CD14-positive monocyte (primary cell): ENCODE data around the gene RPA3. TPM values are rescaled to one million over a fixed set of nuclear protein-coding genes. Genes with fewer than 3 reads are reported as not detected.

Source experiments
- DNase-seq, 3 donors: peaks; one replicate each; pipeline ENCODE4 v3.0.0-alpha.2; 2011 to 2022
- H2AFZ ChIP-seq: 2 replicates; pipeline ENCODE4 v1.6.0; 2012; ENCODE audit warnings: mild to moderate bottlenecking, low read depth, low read length, inconsistent platforms; ENCODE audit not compliant: insufficient read depth, poor library complexity, severe bottlenecking
- H3K27ac ChIP-seq, 2 donors: 1 replicate in 1 of 2; 2 replicates in 1 of 2; pipeline ENCODE4 v1.5.1; 2012 to 2013; ENCODE audit warnings: low read length in 2 of 2, control low read depth in 1 of 2, inconsistent platforms in 1 of 2, low read depth in 1 of 2, mild to moderate bottlenecking in 1 of 2
- H3K27me3 ChIP-seq, 2 donors: one replicate each; pipeline versions ENCODE4 v1.6.0 to v1.6.1; 2011 to 2013; ENCODE audit warnings: low read length in 2 of 2; ENCODE audit not compliant: control insufficient read depth in 2 of 2, insufficient read depth in 2 of 2
- H3K36me3 ChIP-seq, 2 donors: replicated peaks in 1 of 2; 1 replicate in 1 of 2; 2 replicates in 1 of 2; pipeline versions ENCODE4 v1.5.1 to v1.6.1; 2012 to 2013; ENCODE audit warnings: low read length in 2 of 2, control low read depth in 1 of 2, inconsistent platforms in 1 of 2, mild to moderate bottlenecking in 1 of 2; ENCODE audit not compliant: insufficient read depth in 2 of 2, control insufficient read depth in 1 of 2
- H3K4me1 ChIP-seq, 2 donors: 1 replicate in 1 of 2; 2 replicates in 1 of 2; pipeline versions ENCODE4 v1.5.1 to v1.6.1; 2012 to 2013; ENCODE audit warnings: low read length in 2 of 2, control low read depth in 1 of 2, inconsistent platforms in 1 of 2, mild to moderate bottlenecking in 1 of 2, moderate library complexity in 1 of 2; ENCODE audit not compliant: insufficient read depth in 2 of 2, control insufficient read depth in 1 of 2
- H3K4me2 ChIP-seq: replicated peaks from 2 replicates; pipeline ENCODE3; 2012; ENCODE audit warnings: low read length, moderate library complexity, mild to moderate bottlenecking; ENCODE audit not compliant: poor library complexity, severe bottlenecking; ENCODE audit errors: extremely low read depth
- H3K4me3 ChIP-seq, 3 experiments: fragments of 200-600 bp in 1 of 3; sonication (generic) in 1 of 3; replicated peaks in 1 of 3; 1 replicate in 2 of 3; 2 replicates in 1 of 3; pipeline ENCODE4 v1.5.1; 2011 to 2013; ENCODE audit warnings: low read length in 3 of 3, mild to moderate bottlenecking in 3 of 3, control low read depth in 2 of 3, low read depth in 2 of 3, inconsistent platforms in 1 of 3, moderate library complexity in 1 of 3
- H3K79me2 ChIP-seq: 2 replicates; pipeline ENCODE4 v1.6.0; 2012; ENCODE audit warnings: mild to moderate bottlenecking, control low read depth, inconsistent platforms, low read length, moderate library complexity; ENCODE audit not compliant: insufficient read depth
- H3K9ac ChIP-seq: 2 replicates; pipeline ENCODE4 v1.6.0; 2017; ENCODE audit warnings: low read length, mild to moderate bottlenecking; ENCODE audit not compliant: insufficient read depth, poor library complexity, severe bottlenecking
- H3K9me3 ChIP-seq, 2 donors: replicated peaks in 1 of 2; 1 replicate in 1 of 2; 2 replicates in 1 of 2; pipeline versions ENCODE4 v1.5.1 to v1.6.1; 2012 to 2013; ENCODE audit warnings: low read length in 2 of 2, control low read depth in 1 of 2; ENCODE audit not compliant: control insufficient read depth in 1 of 2, insufficient read depth in 1 of 2
- H4K20me1 ChIP-seq: 2 replicates; pipeline ENCODE4 v1.6.0; 2012; ENCODE audit warnings: mild to moderate bottlenecking, low read length, control low read depth, moderate library complexity; ENCODE audit not compliant: insufficient read depth
- H3K27ac Mint-ChIP-seq, 7 donors: one replicate each; pipeline ENCODE4 v1.8.0; 2020; ENCODE audit warnings: mild to moderate bottlenecking in 7 of 7, mixed read lengths in 7 of 7, moderate library complexity in 6 of 7, inconsistent platforms in 2 of 7
- H3K27me3 Mint-ChIP-seq, 3 donors: one replicate each; pipeline ENCODE4 v1.8.0; 2021 to 2022; ENCODE audit warnings: low read depth in 3 of 3, mild to moderate bottlenecking in 3 of 3, mixed read lengths in 3 of 3, moderate library complexity in 3 of 3, inconsistent platforms in 1 of 3
- H3K36me3 Mint-ChIP-seq, 2 donors: one replicate each; pipeline ENCODE4 v1.8.0; 2020; ENCODE audit warnings: mixed read lengths in 2 of 2, inconsistent platforms in 1 of 2, mild to moderate bottlenecking in 1 of 2
- H3K4me1 Mint-ChIP-seq: one replicate; pipeline ENCODE4 v1.8.0; 2020; ENCODE audit warnings: mild to moderate bottlenecking, mixed read lengths
- H3K4me3 Mint-ChIP-seq, 2 donors: one replicate each; pipeline ENCODE4 v1.8.0; 2020; ENCODE audit warnings: mild to moderate bottlenecking in 2 of 2, mixed read lengths in 2 of 2, moderate library complexity in 1 of 2
- H3K9me3 Mint-ChIP-seq, 7 donors: one replicate each; pipeline ENCODE4 v1.8.0; 2020 to 2022; ENCODE audit warnings: mixed read lengths in 7 of 7, mild to moderate bottlenecking in 6 of 7, moderate library complexity in 6 of 7, inconsistent platforms in 2 of 7
- CTCF ChIP-seq: fragments of 200-600 bp; IDR thresholded peaks from one replicate; pipeline ENCODE4 v1.8.0; 2022; ENCODE audit warnings: antibody characterized with exemption, mild to moderate bottlenecking
- WGBS: methylation state at CpG from one replicate; pipeline ENCODE4 v1.1.5; 2013; ENCODE audit warnings: missing lambda C conversion rate; ENCODE audit not compliant: insufficient coverage; 5-methylcytosine and 5-hydroxymethylcytosine counted together
- intact Hi-C, 2 donors: fragments of 100-400 bp; cut with micrococcal nuclease; formaldehyde crosslinking; loops; one replicate each; pipeline versions ENCODE4 v1.15.0 to v1.15.1; 2023
- polyA plus RNA-seq, 3 donors: library from polyadenylated mRNA; depleted of rRNA in 1 of 3; unstranded in 2 of 3; stranded (reverse) in 1 of 3; fragments of 300-500 nt in 2 of 3; fragments of >200 nt in 1 of 3; fragmentation: Illumina TruSeq in 2 of 3; gene quantifications; 1 replicate in 2 of 3; 2 replicates in 1 of 3; pipeline ENCODE4 v1.2.3, GENCODE V29; 2012 to 2021

The RPA3 gene
- polyA plus RNA-seq, 3 donors, result 6.2 to 50.5 (median 44.7) TPM

- intact Hi-C loops, result no loop called here
- Mint-ChIP-seq H3K36me3 (peaks cover 0 to 4% of the 10 kb centered on the region in 2 donors), H3K4me1 (peaks cover 10% of the 10 kb centered on the region), H3K27me3 (peaks cover 0 to 2% (median 0%) of the 10 kb centered on the region in 3 donors), H3K9me3 (peaks cover 0 to 1% (median 0%) of the 10 kb centered on the region in 7 donors), H3K27ac (no peak overlapping the region), H3K4me3 (no peak overlapping the region)
- no peaks in the 10 kb centered on the region for H4K20me1 ChIP-seq
- H3K4me2 ChIP-seq, result no peak overlapping the region
- DNase-seq, result no peak
- no peak for TF ChIP-seq CTCF
- no peaks in the 10 kb centered on the region for H3K36me3 ChIP-seq
- H3K4me1 ChIP-seq, result no peaks in the 10 kb centered on the region
- no peaks in the 10 kb centered on the region for H3K9me3 ChIP-seq
- H3K9ac ChIP-seq, result no peak overlapping the region
- 98% methylated on average over 6 of the region's 7 CpGs for WGBS
- no peaks in the 10 kb centered on the region for H3K27me3 ChIP-seq
- H2AFZ ChIP-seq, result no peak overlapping the region
- no peak overlapping the region for H3K4me3 ChIP-seq
- no peak overlapping the region for H3K27ac ChIP-seq
- H3K79me2 ChIP-seq, result no peaks in the 10 kb centered on the region
These were observed 15.0 kb downstream of the RPA3 start for GRCh38 chr7:7703427-7703826.

GRCh38 chr7:7702826-7703225, 15.6 kb downstream of the RPA3 start:
- Histone ChIP-seq H3K4me2 (no peak overlapping the region), H3K79me2 (no peaks in the 10 kb centered on the region), H3K4me1 (no peaks in the 10 kb centered on the region), H3K4me3 (no peak overlapping the region), H3K27ac (no peak overlapping the region), H3K36me3 (no peaks in the 10 kb centered on the region), H3K27me3 (no peaks in the 10 kb centered on the region), H2AFZ (no peak overlapping the region), H3K9ac (no peak overlapping the region), H4K20me1 (no peaks in the 10 kb centered on the region), H3K9me3 (no peaks in the 10 kb centered on the region)
- Mint-ChIP-seq H3K27me3 (peaks cover 0 to 2% (median 0%) of the 10 kb centered on the region in 3 donors), H3K36me3 (peaks cover 0 to 4% of the 10 kb centered on the region in 2 donors), H3K9me3 (peaks cover 0 to 1% (median 0%) of the 10 kb centered on the region in 7 donors), H3K27ac (no peak overlapping the region), H3K4me1 (peaks cover 10% of the 10 kb centered on the region), H3K4me3 (no peak overlapping the region)
- intact Hi-C loops, result no loop called here
- no peak for TF ChIP-seq CTCF
- WGBS, result 97% methylated on average over 3 of the region's 4 CpGs
- DNase-seq, result no peak
